Measurements from ENCODE around the gene CNNM4.

CNNM4 gene

DNA sequence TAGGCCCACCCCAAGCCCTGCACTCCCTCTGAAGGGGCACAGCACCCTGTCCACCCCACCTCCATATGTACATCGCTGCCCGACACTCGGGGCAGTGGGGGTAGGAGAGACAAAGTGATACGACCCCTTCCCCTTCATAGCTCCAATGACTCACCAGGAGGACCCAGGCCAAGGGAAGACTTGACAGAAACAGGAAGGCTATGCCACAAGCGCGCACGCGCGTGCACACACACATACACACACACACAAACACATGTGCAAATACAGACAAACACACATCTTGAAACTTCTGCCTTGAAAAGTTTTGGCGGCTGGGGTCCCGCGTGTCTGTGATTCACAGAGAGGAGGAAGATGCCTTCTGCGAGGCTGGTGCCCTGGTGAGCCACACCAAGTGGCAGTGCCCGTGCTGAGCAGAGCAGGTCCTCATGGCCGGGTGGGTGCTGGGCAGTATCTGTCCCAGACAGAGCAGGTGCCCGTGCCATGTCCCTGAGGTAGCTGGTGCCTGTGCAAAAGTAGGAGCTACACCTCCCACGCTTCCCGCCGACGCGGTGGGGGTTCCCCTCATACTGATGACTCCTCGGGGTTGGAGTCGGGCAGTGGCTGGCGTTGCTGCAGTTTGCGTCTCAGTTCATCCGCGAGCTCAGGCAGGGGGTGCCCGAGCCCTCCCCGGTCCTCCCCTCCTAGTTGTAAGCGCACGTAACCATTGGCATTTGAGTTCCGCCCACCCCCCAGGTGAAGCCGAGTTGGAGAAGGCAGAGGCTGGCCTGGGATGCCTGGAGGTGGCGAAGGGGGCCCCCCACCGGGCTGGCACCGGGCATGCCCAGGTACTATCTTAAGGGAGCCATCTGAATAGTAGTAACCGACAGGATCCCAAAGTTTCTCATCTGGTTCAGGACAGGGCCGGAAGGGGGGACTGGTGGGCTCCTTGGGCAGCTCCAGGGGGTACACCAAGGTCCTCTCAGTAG, 99.6 kb downstream of the CNNM4 start:
- peaks cover 4 to 45% (median 30%) of the 10 kb centered on the region in 4 experiments for H3K36me3 ChIP-seq (ENCODE audit: control insufficient read depth in 4 of 4, insufficient read depth in 4 of 4, low read length in 3 of 4)
- ChIA-PET CTCF (interaction anchor here (1.1 to 3.3 kb wide), 7 partner anchors 9 to 101 kb away, joined by 3 to 16 read pairs (median 5); no protein-coding TSS in a partner anchor), POLR2A (no interaction called here)
- H3K27ac ChIP-seq (ENCODE audit: insufficient read depth in 1 of 2, low read depth in 1 of 2, low read length in 2 of 2, poor library complexity in 1 of 2, severe bottlenecking in 2 of 2), result no peak overlapping the region
- DNase-seq, result peak; percentile 57 to 85 (median 77)
- H3K9me3 ChIP-seq (ENCODE audit: control extremely low read depth in 1 of 5, control insufficient read depth in 4 of 5, insufficient read depth in 2 of 5, low read depth in 1 of 5, low read length in 4 of 5), result no peaks in the 10 kb centered on the region
- H3K27me3 ChIP-seq (replicated peaks in 2 of 5; ENCODE audit: control insufficient read depth in 4 of 5, insufficient read depth in 5 of 5, low read length in 4 of 5), result no peaks in the 10 kb centered on the region
- WGBS (ENCODE audit: insufficient coverage), result 77% methylated on average over 27 of the region's 38 CpGs
- peaks cover 2 to 46% (median 44%) of the 10 kb centered on the region in 4 experiments for H3K4me1 ChIP-seq (ENCODE audit: control extremely low read depth in 1 of 4, control insufficient read depth in 4 of 4, insufficient read depth in 4 of 4, low read length in 3 of 4)
- no peak overlapping the region for H3K4me3 ChIP-seq (ENCODE audit: control insufficient read depth in 1 of 7, extremely low read depth in 1 of 7, insufficient read depth in 4 of 7, low read depth in 2 of 7, low read length in 6 of 7)

DNA sequence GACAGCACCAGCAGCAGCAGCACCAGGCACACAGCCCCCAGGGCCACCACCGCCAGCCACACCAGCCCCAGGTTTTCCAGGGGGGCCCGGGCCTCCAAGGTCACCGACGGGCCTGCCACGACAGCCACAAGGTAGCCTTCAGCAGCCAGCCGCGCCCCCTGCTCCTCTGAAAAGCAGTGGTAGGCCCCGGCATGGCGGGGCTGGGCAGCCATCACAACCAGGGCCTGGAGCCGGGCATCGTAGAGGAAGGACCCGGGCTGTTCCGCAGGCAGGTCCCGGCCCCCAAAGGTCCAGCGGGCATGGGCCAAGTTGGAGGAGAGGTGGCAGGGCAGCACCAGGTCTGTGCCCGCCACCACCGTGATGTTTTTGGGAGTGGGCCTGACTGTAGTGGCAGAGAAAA, 100.4 kb downstream of the CNNM4 start:
- ChIA-PET POLR2A (no interaction called here), CTCF (interaction anchor here (1.1 to 2.0 kb wide), 8 partner anchors 8 to 101 kb away, joined by 3 to 10 read pairs (median 4); no protein-coding TSS in a partner anchor)

More for the DNA sequence above, 100.4 kb downstream of the CNNM4 start:
- Histone ChIP-seq H3K27ac (ENCODE audit: insufficient read depth in 1 of 2, low read depth in 1 of 2, low read length in 2 of 2, poor library complexity in 1 of 2, severe bottlenecking in 2 of 2) (no peak overlapping the region), H3K9me3 (ENCODE audit: control extremely low read depth in 1 of 5, control insufficient read depth in 4 of 5, insufficient read depth in 2 of 5, low read depth in 1 of 5, low read length in 4 of 5) (no peaks in the 10 kb centered on the region), H3K4me1 (ENCODE audit: control extremely low read depth in 1 of 4, control insufficient read depth in 4 of 4, insufficient read depth in 4 of 4, low read length in 3 of 4) (peaks cover 2 to 51% (median 46%) of the 10 kb centered on the region in 4 experiments), H3K36me3 (ENCODE audit: control insufficient read depth in 4 of 4, insufficient read depth in 4 of 4, low read length in 3 of 4) (peaks cover 5 to 52% (median 36%) of the 10 kb centered on the region in 4 experiments), H3K4me3 (ENCODE audit: control insufficient read depth in 1 of 7, extremely low read depth in 1 of 7, insufficient read depth in 4 of 7, low read depth in 2 of 7, low read length in 6 of 7) (no peak overlapping the region), H3K27me3 (replicated peaks in 2 of 5; ENCODE audit: control insufficient read depth in 4 of 5, insufficient read depth in 5 of 5, low read length in 4 of 5) (no peaks in the 10 kb centered on the region)
- DNase-seq, result no peak
- 98% methylated on average over 11 of the region's 17 CpGs for WGBS (ENCODE audit: insufficient coverage)
